SK-N-SH (cell line): ENCODE measurements around the gene UNC45A.

Experiments
- EP300 ChIP-seq, 2 experiments: IDR thresholded peaks; 2 replicates each; pipeline versions ENCODE4 v1.4.0 to v1.6.1; 2012; ENCODE audit warnings: borderline replicate concordance in 1 of 2, low read depth in 1 of 2, low read length in 1 of 2
- EZH2phosphoT487 ChIP-seq: fragments of 200-600 bp; sonication (generic); IDR thresholded peaks from 2 replicates; pipeline ENCODE4 v1.6.1; 2017; ENCODE audit warnings: low read depth, mixed run types, mild to moderate bottlenecking, antibody characterized with exemption, moderate library complexity, borderline replicate concordance
- GABPA ChIP-seq: IDR thresholded peaks from 2 replicates; pipeline ENCODE4 v1.4.0; 2012; ENCODE audit warnings: low read depth, mild to moderate bottlenecking
- NFIC ChIP-seq: IDR thresholded peaks from 2 replicates; pipeline ENCODE4 v1.4.0; 2012; ENCODE audit warnings: borderline replicate concordance
- POLR2AphosphoS5 ChIP-seq: IDR thresholded peaks from 2 replicates; pipeline ENCODE4 v1.6.1; 2012; ENCODE audit warnings: low read depth, low read length
- RFX5 ChIP-seq: IDR thresholded peaks from 2 replicates; pipeline ENCODE4 v1.6.1; 2012; ENCODE audit warnings: mild to moderate bottlenecking, improper control_type of control experiment, low read length
- RXRA ChIP-seq: IDR thresholded peaks from 2 replicates; pipeline ENCODE4 v1.4.0; 2012; ENCODE audit warnings: low read depth, mild to moderate bottlenecking, borderline replicate concordance
- TEAD4 ChIP-seq: IDR thresholded peaks from 2 replicates; pipeline ENCODE4 v1.4.0; 2012; ENCODE audit warnings: mild to moderate bottlenecking, borderline replicate concordance; ENCODE audit not compliant: insufficient read depth
- TF ChIP-seq, protein P1 (sequence below): fragments of 200-600 bp; sonication (generic); IDR thresholded peaks from 2 replicates; pipeline ENCODE4 v1.6.1; 2017; ENCODE audit warnings: antibody characterized with exemption, mild to moderate bottlenecking, moderate library complexity
- TF ChIP-seq, protein P2 (sequence below): IDR thresholded peaks from 2 replicates; pipeline ENCODE4 v1.6.1; 2012; ENCODE audit warnings: mild to moderate bottlenecking, low read depth, low read length, moderate library complexity
- TF ChIP-seq, protein P3 (sequence below): IDR thresholded peaks from 2 replicates; pipeline ENCODE4 v1.4.0; 2012; ENCODE audit warnings: low read depth
- TF ChIP-seq, protein P4 (sequence below): fragments of 150-350 bp; IDR thresholded peaks from 2 replicates; pipeline ENCODE4 v1.6.1; 2017; ENCODE audit warnings: antibody characterized with exemption, low read length, low read depth, borderline replicate concordance

DNA sequence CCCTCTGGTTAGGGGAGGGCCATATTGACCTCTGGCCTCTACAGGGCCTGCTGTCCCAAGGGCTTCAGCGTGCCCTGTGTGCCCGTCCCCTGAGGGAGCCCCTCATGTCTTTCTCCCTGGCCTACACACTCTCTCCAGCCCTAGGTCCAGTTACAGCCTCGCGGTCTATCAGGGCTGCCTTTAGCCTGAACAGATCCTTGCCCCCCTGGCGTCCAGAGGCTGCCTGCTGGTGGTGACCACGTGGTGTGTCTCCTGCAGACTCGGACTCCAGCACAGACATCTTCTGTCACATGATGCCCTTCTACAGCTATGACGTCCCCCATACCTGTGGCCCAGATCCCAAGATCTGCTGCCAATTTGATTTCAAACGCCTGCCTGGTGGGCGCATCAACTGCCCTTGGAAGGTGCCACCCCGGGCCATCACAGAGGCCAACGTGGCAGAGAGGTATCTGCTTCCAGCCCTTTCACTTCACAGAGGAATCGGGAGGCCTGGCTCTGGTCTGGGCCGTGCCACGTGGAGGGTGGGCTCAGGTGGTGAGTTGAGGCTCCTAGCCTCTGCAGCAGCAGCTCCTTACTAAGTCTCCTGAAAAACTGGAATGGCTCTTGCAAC, 27.9 kb upstream of the UNC45A start:
- TF ChIP-seq TEAD4 (no peak), EP300 (IDR thresholded peaks at IDR 0.05; ENCODE audit: borderline replicate concordance in 1 of 2, low read depth in 1 of 2, low read length in 1 of 2) (no peak), GABPA (no peak), NFIC (no peak), EZH2phosphoT487 (no peak), POLR2AphosphoS5 (no peak), RXRA (no peak), RFX5 (no peak)
- TF ChIP-seq, protein P1, sequence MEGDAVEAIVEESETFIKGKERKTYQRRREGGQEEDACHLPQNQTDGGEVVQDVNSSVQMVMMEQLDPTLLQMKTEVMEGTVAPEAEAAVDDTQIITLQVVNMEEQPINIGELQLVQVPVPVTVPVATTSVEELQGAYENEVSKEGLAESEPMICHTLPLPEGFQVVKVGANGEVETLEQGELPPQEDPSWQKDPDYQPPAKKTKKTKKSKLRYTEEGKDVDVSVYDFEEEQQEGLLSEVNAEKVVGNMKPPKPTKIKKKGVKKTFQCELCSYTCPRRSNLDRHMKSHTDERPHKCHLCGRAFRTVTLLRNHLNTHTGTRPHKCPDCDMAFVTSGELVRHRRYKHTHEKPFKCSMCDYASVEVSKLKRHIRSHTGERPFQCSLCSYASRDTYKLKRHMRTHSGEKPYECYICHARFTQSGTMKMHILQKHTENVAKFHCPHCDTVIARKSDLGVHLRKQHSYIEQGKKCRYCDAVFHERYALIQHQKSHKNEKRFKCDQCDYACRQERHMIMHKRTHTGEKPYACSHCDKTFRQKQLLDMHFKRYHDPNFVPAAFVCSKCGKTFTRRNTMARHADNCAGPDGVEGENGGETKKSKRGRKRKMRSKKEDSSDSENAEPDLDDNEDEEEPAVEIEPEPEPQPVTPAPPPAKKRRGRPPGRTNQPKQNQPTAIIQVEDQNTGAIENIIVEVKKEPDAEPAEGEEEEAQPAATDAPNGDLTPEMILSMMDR = no peak
- TF ChIP-seq, protein P2, sequence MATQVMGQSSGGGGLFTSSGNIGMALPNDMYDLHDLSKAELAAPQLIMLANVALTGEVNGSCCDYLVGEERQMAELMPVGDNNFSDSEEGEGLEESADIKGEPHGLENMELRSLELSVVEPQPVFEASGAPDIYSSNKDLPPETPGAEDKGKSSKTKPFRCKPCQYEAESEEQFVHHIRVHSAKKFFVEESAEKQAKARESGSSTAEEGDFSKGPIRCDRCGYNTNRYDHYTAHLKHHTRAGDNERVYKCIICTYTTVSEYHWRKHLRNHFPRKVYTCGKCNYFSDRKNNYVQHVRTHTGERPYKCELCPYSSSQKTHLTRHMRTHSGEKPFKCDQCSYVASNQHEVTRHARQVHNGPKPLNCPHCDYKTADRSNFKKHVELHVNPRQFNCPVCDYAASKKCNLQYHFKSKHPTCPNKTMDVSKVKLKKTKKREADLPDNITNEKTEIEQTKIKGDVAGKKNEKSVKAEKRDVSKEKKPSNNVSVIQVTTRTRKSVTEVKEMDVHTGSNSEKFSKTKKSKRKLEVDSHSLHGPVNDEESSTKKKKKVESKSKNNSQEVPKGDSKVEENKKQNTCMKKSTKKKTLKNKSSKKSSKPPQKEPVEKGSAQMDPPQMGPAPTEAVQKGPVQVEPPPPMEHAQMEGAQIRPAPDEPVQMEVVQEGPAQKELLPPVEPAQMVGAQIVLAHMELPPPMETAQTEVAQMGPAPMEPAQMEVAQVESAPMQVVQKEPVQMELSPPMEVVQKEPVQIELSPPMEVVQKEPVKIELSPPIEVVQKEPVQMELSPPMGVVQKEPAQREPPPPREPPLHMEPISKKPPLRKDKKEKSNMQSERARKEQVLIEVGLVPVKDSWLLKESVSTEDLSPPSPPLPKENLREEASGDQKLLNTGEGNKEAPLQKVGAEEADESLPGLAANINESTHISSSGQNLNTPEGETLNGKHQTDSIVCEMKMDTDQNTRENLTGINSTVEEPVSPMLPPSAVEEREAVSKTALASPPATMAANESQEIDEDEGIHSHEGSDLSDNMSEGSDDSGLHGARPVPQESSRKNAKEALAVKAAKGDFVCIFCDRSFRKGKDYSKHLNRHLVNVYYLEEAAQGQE = no peak
- TF ChIP-seq, protein P3, sequence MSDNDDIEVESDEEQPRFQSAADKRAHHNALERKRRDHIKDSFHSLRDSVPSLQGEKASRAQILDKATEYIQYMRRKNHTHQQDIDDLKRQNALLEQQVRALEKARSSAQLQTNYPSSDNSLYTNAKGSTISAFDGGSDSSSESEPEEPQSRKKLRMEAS = no peak
- TF ChIP-seq, protein P4, sequence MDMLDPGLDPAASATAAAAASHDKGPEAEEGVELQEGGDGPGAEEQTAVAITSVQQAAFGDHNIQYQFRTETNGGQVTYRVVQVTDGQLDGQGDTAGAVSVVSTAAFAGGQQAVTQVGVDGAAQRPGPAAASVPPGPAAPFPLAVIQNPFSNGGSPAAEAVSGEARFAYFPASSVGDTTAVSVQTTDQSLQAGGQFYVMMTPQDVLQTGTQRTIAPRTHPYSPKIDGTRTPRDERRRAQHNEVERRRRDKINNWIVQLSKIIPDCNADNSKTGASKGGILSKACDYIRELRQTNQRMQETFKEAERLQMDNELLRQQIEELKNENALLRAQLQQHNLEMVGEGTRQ = no peak
